ENCODE results near the gene SUGP1. TPM values are rescaled to one million over a fixed set of nuclear protein-coding genes. Genes with fewer than 3 reads are reported as not detected.

SUGP1 gene
- total RNA-seq, 1 donor from 2014 or later, result 40.1 TPM

DNA sequence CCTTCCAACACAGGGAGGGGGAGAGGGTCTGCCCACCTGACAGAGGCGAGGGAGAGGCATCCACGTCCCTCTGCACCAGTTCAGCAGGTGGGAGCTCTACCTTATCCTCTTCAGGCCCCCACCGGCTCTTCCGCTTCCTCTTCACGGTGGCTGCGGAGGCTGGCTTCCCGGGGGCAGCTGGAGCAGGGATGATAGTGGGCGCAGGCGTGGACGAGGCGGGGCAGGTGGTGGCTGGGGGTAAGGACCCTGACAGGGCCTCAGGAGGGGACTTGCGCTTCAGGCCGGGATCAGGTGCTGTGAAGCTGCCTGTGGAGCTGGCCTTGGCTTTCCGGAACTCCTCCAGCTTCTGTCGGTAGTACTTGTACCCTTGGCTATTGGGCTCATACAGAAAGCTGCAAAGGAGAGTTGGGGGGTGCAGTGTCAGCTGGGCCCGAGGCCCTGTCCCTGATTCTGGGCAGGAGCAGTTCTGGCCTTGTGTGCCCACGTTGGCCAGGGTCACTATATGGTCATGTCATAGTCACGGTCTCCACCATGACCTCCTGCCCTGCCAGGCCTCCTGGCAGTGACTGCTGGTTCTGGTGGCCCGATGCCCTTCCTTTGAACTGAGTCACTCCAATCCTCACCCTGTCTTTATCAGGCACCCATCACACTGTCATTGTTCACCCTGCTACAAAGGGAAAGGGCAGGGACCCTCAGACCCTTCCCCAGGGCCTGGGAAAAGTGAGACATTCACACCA, 23.2 kb downstream of the SUGP1 start:
- Histone ChIP-seq H3K4me1 (no peaks in the 10 kb centered on the region), H3K9me3 (no peaks in the 10 kb centered on the region), H3K36me3 (peaks cover 74% of the 10 kb centered on the region), H3K4me3 (no peak overlapping the region), H3K27me3 (no peaks in the 10 kb centered on the region), H3K27ac (no peak overlapping the region)
- TF ChIP-seq, protein P1, sequence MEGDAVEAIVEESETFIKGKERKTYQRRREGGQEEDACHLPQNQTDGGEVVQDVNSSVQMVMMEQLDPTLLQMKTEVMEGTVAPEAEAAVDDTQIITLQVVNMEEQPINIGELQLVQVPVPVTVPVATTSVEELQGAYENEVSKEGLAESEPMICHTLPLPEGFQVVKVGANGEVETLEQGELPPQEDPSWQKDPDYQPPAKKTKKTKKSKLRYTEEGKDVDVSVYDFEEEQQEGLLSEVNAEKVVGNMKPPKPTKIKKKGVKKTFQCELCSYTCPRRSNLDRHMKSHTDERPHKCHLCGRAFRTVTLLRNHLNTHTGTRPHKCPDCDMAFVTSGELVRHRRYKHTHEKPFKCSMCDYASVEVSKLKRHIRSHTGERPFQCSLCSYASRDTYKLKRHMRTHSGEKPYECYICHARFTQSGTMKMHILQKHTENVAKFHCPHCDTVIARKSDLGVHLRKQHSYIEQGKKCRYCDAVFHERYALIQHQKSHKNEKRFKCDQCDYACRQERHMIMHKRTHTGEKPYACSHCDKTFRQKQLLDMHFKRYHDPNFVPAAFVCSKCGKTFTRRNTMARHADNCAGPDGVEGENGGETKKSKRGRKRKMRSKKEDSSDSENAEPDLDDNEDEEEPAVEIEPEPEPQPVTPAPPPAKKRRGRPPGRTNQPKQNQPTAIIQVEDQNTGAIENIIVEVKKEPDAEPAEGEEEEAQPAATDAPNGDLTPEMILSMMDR (IDR thresholded peaks at IDR 0.05), result no peak
- no peak for DNase-seq
- ATAC-seq, result peak; percentile 6
- intact Hi-C loops (cut with DNase I), result no loop called here

DNA sequence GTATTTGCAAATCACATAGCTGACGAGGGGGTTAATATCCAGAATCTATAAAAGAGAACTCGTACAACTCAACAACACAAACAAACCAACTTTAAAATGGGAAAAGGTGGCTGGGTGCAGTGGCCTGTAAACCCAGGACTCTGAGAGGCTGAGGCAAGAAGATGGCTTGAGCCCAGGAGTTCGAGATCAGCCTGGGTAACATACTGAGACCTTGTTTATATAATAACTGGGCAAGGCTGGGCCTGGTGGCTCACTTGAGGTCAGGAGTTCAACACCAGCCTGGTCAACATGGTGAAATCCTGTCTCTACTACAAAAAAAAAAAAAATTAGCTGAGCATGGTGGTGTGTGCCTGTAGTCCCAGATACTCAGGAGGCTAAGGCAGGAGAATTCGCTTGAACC, 25.4 kb downstream of the SUGP1 start:
- Histone ChIP-seq H3K36me3 (peaks cover 70% of the 10 kb centered on the region), H3K27ac (no peak overlapping the region), H3K9me3 (no peaks in the 10 kb centered on the region), H3K27me3 (no peaks in the 10 kb centered on the region), H3K4me3 (no peak overlapping the region), H3K4me1 (no peaks in the 10 kb centered on the region)
- ATAC-seq (no peak), DNase-seq (no peak)
- TF ChIP-seq, protein P1 (IDR thresholded peaks at IDR 0.05), result no peak
- intact Hi-C loops (cut with DNase I), result no loop called here

DNA sequence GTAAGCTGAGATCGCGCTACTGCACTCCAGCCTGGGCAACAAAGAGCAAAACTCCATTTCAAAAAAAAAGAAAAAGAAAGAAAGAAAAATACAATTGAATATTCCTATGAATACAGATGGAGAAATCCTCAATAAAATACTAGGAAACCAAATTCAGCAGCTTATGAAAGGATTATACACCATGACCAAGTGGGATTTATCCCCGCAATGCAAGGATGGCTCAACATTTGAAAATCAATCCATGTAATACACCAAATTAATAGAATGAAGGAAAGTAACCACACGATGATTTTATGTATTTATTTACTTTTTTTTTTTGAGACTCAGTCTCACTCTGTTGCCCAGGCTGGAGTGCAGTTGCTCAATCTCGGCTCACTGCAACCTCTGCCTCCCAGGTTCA, 27.7 kb downstream of the SUGP1 start:
- H3K36me3 ChIP-seq, result peaks cover 78% of the 10 kb centered on the region
- no peaks in the 10 kb centered on the region for H3K27me3 ChIP-seq
- H3K9me3 ChIP-seq, result no peaks in the 10 kb centered on the region
- H3K4me1 ChIP-seq, result no peaks in the 10 kb centered on the region
- no peak overlapping the region for H3K27ac ChIP-seq
- DNase-seq, result no peak
- ATAC-seq, result no peak
- no peak overlapping the region for H3K4me3 ChIP-seq
- intact Hi-C loops (cut with DNase I), result no loop called here
- TF ChIP-seq, protein P1 (IDR thresholded peaks at IDR 0.05), result no peak

DNA sequence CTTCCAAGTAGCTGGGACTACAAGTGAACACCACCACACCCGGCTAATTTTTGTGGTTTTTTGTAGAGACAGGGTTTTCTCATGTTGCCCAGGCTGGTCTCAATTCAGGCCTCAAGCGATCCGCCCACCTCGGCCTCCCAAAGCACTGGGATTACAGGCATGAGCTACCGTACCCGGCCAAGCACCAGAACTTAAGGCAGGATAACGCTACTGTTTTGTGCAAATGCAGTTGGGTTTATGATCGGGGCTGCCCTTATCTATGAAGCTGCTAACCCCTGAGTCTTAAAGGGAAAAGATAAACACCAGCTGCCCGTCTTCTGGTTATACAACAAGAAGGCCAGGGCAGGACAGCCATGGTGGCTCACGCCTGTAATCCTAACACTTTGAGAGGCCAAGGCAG, 34.6 kb downstream of the SUGP1 start:
- peaks cover 55% of the 10 kb centered on the region for H3K36me3 ChIP-seq
- H3K9me3 ChIP-seq, result no peaks in the 10 kb centered on the region
- no peaks in the 10 kb centered on the region for H3K27me3 ChIP-seq
- no peak for ATAC-seq
- DNase-seq, result no peak
- TF ChIP-seq, protein P1 (IDR thresholded peaks at IDR 0.05), result no peak
- no peak overlapping the region for H3K27ac ChIP-seq
- H3K4me1 ChIP-seq, result no peaks in the 10 kb centered on the region
- no peak overlapping the region for H3K4me3 ChIP-seq
- intact Hi-C loops (cut with DNase I), result no loop called here

DNA sequence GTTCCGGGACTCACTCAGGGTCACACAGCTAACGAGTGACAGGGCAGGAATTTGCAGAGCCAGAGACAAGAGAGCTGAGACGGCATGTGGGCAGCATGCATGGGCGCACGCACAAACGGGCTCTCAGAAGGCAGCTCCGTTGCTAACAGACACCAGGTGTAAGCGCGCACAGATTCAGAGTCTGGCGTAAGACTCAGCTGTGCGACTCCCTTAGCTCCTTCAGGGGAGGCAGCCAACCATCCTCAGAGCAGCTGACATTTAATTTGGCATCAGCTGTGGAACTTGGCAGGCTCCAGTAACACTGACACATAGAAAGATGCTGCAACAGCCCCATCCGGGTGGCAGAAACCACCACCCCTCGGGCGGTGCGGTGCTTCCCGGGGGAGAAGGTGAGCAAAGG, 39.7 kb downstream of the SUGP1 start:
- H3K9me3 ChIP-seq, result no peaks in the 10 kb centered on the region
- H3K27ac ChIP-seq, result no peak overlapping the region
- intact Hi-C loops (cut with DNase I), result no loop called here
- ATAC-seq, result no peak
- no peaks in the 10 kb centered on the region for H3K27me3 ChIP-seq
- TF ChIP-seq, protein P1 (IDR thresholded peaks at IDR 0.05), result no peak
- H3K36me3 ChIP-seq, result peaks cover 68% of the 10 kb centered on the region
- no peak overlapping the region for H3K4me3 ChIP-seq
- DNase-seq, result no peak
- H3K4me1 ChIP-seq, result no peaks in the 10 kb centered on the region

DNA sequence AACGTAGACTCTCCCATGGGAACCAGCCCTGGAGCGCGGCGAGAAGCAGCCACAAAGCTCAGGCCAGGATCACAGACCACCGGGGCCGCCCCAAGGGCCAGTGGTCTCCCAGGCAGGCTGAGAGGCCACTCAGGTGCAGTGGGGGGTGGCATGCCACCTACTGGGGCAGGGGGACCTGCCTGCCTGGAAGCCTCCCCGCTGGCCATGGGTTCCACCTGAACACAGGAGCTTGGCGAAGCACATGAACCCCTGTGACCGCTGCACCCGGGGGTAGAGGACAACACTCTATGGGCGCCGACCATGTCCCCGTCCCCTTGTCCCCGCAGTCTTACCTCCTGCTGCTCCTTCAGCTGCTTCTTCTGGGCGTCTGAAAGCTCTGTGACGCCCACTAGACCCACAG, 40.5 kb downstream of the SUGP1 start:
- DNase-seq, result no peak
- H3K9me3 ChIP-seq, result no peaks in the 10 kb centered on the region
- no peaks in the 10 kb centered on the region for H3K27me3 ChIP-seq
- intact Hi-C loops (cut with DNase I), result no loop called here
- H3K4me3 ChIP-seq, result no peak overlapping the region
- peaks cover 62% of the 10 kb centered on the region for H3K36me3 ChIP-seq
- H3K4me1 ChIP-seq, result no peaks in the 10 kb centered on the region
- TF ChIP-seq, protein P1 (IDR thresholded peaks at IDR 0.05), result no peak
- no peak for ATAC-seq
- no peak overlapping the region for H3K27ac ChIP-seq
